Caco-2 (cell line): Measurements from ENCODE around the gene CD247. TPM values are rescaled to one million over a fixed set of nuclear protein-coding genes. Genes with fewer than 3 reads are reported as not detected.

ENCODE experiments used
- BruUV-seq: library from RNA; stranded (reverse); fragments of 400-500 nt; replicated peaks from 2 replicates; lab custom pipeline; 2021; lab: Mats Ljungman, UMichigan
- CTCF ChIA-PET: fragments of 300-600 bp; sonication (Branson Sonifier 250); formaldehyde crosslinking; loops from one replicate; lab custom pipeline; 2022; ENCODE audit warnings: antibody characterized with exemption; lab: Charles Lee
- POLR2A ChIA-PET: fragments of 300-600 bp; sonication (Branson Sonifier 250); formaldehyde crosslinking; loops from one replicate; lab custom pipeline; 2022; ENCODE audit warnings: antibody characterized with exemption; lab: Charles Lee
- DNase-seq, 2 experiments: peaks; one replicate each; pipeline versions ENCODE4 v3.0.0 to v3.0.0-alpha.2; 2020 to 2022
- H3K27me3 ChIP-seq: replicated peaks from 2 replicates; pipeline ENCODE4 v1.6.0; 2011; ENCODE audit warnings: low read length; ENCODE audit not compliant: control insufficient read depth, insufficient read depth
- H3K36me3 ChIP-seq: 2 replicates; pipeline ENCODE4 v1.5.1; 2011; ENCODE audit warnings: low read length; ENCODE audit not compliant: control insufficient read depth, insufficient read depth
- H3K4me1 ChIP-seq: fragments of 250-450 bp; sonication (Bioruptor Pico); 2 replicates; pipeline ENCODE4 v1.5.1; 2020; ENCODE audit warnings: mild to moderate bottlenecking
- H3K4me3 ChIP-seq: 2 replicates; pipeline ENCODE4 v1.5.1; 2011; ENCODE audit warnings: low read depth, mild to moderate bottlenecking, control low read depth, low read length
- H3K9me3 ChIP-seq: fragments of 250-450 bp; sonication (Bioruptor Pico); 2 replicates; pipeline ENCODE4 v1.5.1; 2020; ENCODE audit warnings: mild to moderate bottlenecking, moderate library complexity
- H3K27ac Mint-ChIP-seq: one replicate; pipeline ENCODE4 v1.8.0; 2022; ENCODE audit warnings: mixed read lengths; ENCODE audit not compliant: unreplicated experiment
- H3K27me3 Mint-ChIP-seq: one replicate; pipeline ENCODE4 v1.8.0; 2022; ENCODE audit warnings: mixed read lengths; ENCODE audit not compliant: insufficient read depth, unreplicated experiment
- H3K36me3 Mint-ChIP-seq: one replicate; pipeline ENCODE4 v1.8.0; 2022; ENCODE audit warnings: mild to moderate bottlenecking, mixed read lengths; ENCODE audit not compliant: insufficient read depth, unreplicated experiment
- H3K4me1 Mint-ChIP-seq: one replicate; pipeline ENCODE4 v1.8.0; 2022; ENCODE audit warnings: low read depth, mixed read lengths; ENCODE audit not compliant: unreplicated experiment
- H3K4me3 Mint-ChIP-seq: one replicate; pipeline ENCODE4 v1.8.0; 2022; ENCODE audit warnings: mild to moderate bottlenecking, moderate library complexity, mixed read lengths; ENCODE audit not compliant: unreplicated experiment
- H3K9me3 Mint-ChIP-seq: one replicate; pipeline ENCODE4 v1.8.0; 2022; ENCODE audit warnings: mixed read lengths; ENCODE audit not compliant: unreplicated experiment
- CTCF ChIP-seq, 2 experiments: fragments of 200-600 bp in 1 of 2; IDR thresholded peaks; 1 replicate in 1 of 2; 2 replicates in 1 of 2; pipeline versions ENCODE4 v1.5.1 to v1.8.0; 2011 to 2022; ENCODE audit warnings: antibody characterized with exemption in 1 of 2, control low read depth in 1 of 2, inconsistent platforms in 1 of 2, low read depth in 1 of 2, low read length in 1 of 2, mild to moderate bottlenecking in 1 of 2, moderate library complexity in 1 of 2; ENCODE audit not compliant: insufficient read depth in 1 of 2, severe bottlenecking in 1 of 2, unreplicated experiment in 1 of 2
- intact Hi-C: fragments of 100-400 bp; cut with micrococcal nuclease; formaldehyde crosslinking; loops from one replicate; pipeline ENCODE4 v1.10.0; 2022; ENCODE audit not compliant: unreplicated experiment
- total RNA-seq: library from RNA; stranded (reverse); gene quantifications from 2 replicates; pipeline ENCODE4 v1.2.3, GENCODE V29; 2022

CD247 gene
- total RNA-seq, 1 experiment from 2014 or later: not detected

DNA sequence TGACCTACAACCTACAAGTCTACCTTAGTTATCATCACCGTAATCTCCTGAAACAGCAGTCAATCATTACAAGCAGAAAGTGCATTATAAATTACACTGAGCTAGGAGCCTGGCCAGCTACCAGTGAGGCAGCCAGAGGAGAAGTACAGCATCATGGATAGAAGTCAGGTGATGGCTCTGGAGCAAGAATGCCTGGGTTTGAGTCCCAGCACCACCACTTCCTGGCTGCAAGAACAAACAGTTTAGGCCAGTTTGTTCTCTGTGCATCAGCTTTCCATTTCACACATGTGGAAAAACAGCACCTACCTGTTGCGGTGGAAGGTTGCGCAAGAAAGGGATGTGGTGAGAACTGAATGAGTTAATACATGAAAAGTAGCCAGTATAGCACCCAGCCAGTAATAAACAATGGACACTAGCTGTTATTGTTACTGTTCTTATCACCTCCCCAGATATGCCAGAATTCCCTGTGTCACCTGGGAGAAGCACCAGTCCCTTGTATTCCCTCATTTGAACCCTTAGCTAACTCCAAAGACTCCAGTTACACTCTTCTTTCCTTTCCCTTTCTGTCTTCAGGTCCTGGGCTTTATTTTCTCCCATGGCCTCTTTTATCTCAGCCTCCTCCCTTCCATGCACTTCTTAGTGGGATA, 26.2 kb upstream of the CD247 start:
- H3K4me1 Mint-ChIP-seq: peaks cover 8% of the 10 kb centered on the region
- H3K4me3 Mint-ChIP-seq: no peak overlapping the region
- no peaks in the 10 kb centered on the region for H3K9me3 Mint-ChIP-seq
- no peak for DNase-seq
- H3K4me1 ChIP-seq: peaks cover under 1% of the 10 kb centered on the region; the same call in 1 of the 2 replicates
- H3K27ac Mint-ChIP-seq: no peak overlapping the region
- H3K36me3 Mint-ChIP-seq: peaks cover 30% of the 10 kb centered on the region
- ChIA-PET CTCF (interaction anchor here (1.5 kb wide), 1 partner anchor 11 kb away, joined by 5 read pairs; no protein-coding TSS in a partner anchor), POLR2A (interaction anchor here (1.3 kb wide), 1 partner anchor 9 kb away, joined by 6 read pairs; the partner anchor contains the start of gene CREG1)
- intact Hi-C loops: no loop called here
- TF ChIP-seq CTCF (IDR thresholded peaks at IDR 0.05; ENCODE audit: insufficient read depth in 1 of 2, low read depth in 1 of 2, low read length in 1 of 2, severe bottlenecking in 1 of 2, unreplicated experiment in 1 of 2): no peak
- no peaks in the 10 kb centered on the region for H3K27me3 ChIP-seq
- no peaks in the 10 kb centered on the region; the same call in none of the 2 replicates for H3K36me3 ChIP-seq
- H3K9me3 ChIP-seq: no peaks in the 10 kb centered on the region
- H3K27me3 Mint-ChIP-seq: no peaks in the 10 kb centered on the region
- no TSS peak for BruUV-seq
- no peak overlapping the region for H3K4me3 ChIP-seq

DNA sequence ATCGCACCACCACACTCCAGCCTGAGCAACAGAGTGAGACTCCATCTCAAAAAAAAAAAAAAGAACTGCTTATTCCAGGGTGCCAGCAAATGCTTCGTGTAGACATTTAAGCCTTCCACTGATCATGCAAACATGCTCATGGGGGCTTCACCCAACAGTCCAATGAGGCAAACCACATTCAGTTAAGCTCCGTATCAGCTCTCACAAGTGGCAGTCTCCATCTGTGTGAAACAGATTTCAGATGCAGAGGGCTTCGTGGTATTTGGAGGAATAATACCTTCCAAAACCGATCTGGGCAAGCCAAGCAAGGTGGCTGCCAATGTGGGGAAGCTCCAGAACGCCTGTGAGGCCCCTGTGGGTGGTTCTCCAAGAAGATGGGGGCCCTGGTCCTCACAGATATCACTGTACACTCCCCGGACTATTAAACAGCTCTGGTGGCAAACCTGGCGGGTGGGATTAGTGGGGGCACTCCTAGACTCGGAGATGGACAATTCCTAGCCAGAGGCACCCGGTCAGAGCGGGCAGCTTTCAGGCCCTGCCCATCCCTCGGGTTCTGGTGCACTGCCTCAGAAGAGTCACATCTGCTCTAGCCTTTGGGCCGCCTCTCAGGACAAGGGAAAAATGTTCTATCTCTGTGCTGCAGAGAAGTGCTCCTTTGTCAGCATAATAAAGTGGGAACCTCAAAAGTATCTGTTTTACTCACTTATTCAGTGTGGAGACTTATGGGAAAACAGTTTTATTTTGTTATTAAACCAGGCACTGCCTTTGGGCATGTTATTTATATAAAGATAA, 25.1 kb upstream of the CD247 start:
- Mint-ChIP-seq H3K9me3 (no peaks in the 10 kb centered on the region), H3K4me1 (peaks cover 10% of the 10 kb centered on the region), H3K27me3 (no peaks in the 10 kb centered on the region), H3K27ac (no peak overlapping the region), H3K4me3 (no peak overlapping the region), H3K36me3 (peaks cover 30% of the 10 kb centered on the region)
- no peak for TF ChIP-seq CTCF (IDR thresholded peaks at IDR 0.05; ENCODE audit: insufficient read depth in 1 of 2, low read depth in 1 of 2, low read length in 1 of 2, severe bottlenecking in 1 of 2, unreplicated experiment in 1 of 2)
- H3K27me3 ChIP-seq: no peaks in the 10 kb centered on the region
- H3K4me3 ChIP-seq: no peak overlapping the region
- POLR2A ChIA-PET: no interaction called here
- H3K36me3 ChIP-seq: no peaks in the 10 kb centered on the region; the same call in none of the 2 replicates
- no peak for DNase-seq
- CTCF ChIA-PET: interaction anchor here (1.5 kb wide), 1 partner anchor 10 kb away, joined by 5 read pairs; no protein-coding TSS in a partner anchor
- H3K4me1 ChIP-seq: peaks cover 4% of the 10 kb centered on the region; the same call in 1 of the 2 replicates
- BruUV-seq: no TSS peak
- intact Hi-C loops: no loop called here
- no peaks in the 10 kb centered on the region for H3K9me3 ChIP-seq
